RWPE1 (cell line): ENCODE data around the gene PHLDA2.

Source experiments
- CTCF ChIA-PET: fragments of 350-600 bp; sonication (Branson Sonifier 250); formaldehyde crosslinking; extraction: SDS; loops from one replicate; lab custom pipeline; 2021; lab: Yijun Ruan, JAX
- POLR2A ChIA-PET: fragments of 400-600 bp; formaldehyde crosslinking; extraction: SDS; loops from one replicate; lab custom pipeline; 2020; ENCODE audit warnings: antibody characterized with exemption; ENCODE audit not compliant: low non-redundant PET; lab: Yijun Ruan, JAX
- DNase-seq: peaks from one replicate; pipeline ENCODE4 v3.0.0; 2012; ENCODE audit warnings: low spot score
- H3K27ac ChIP-seq: fragments of 450-650 bp; 2 replicates; pipeline ENCODE4 v1.5.1; 2017
- CTCF ChIP-seq: fragments of 450-650 bp; conservative IDR thresholded peaks from 2 replicates; pipeline ENCODE4 v1.5.1; 2017; ENCODE audit warnings: low read depth, mild to moderate bottlenecking

PHLDA2 gene

GRCh38 chr11:2968341-2968900 is 39.2 kb upstream of the PHLDA2 start:
- TF ChIP-seq CTCF: no peak
- no peak overlapping the region for H3K27ac ChIP-seq
- no peak for DNase-seq
- ChIA-PET CTCF (interaction anchor here (0.6 kb wide), 1 partner anchor 71 kb away, joined by 3 read pairs; no protein-coding TSS in a partner anchor), POLR2A (no interaction called here)

- ChIA-PET CTCF (no interaction called here), POLR2A (no interaction called here)
- 0 out of 2 replicates have a peak overlapping the region, but pooled peaks have one; percentile 17 for H3K27ac ChIP-seq
- TF ChIP-seq CTCF: no peak
- no peak for DNase-seq
Measured at GRCh38 chr11:2964782-2965181, 35.6 kb upstream of the PHLDA2 start.

- CTCF ChIA-PET: no interaction called here
- H3K27ac ChIP-seq: peak overlapping the region; percentile 51
- POLR2A ChIA-PET: no interaction called here
- TF ChIP-seq CTCF: no peak
- DNase-seq: no peak
Measured at GRCh38 chr11:2963761-2964160, 34.5 kb upstream of the PHLDA2 start.

GRCh38 chr11:2963112-2963754 is 34.0 kb upstream of the PHLDA2 start:
- ChIA-PET CTCF (no interaction called here), POLR2A (no interaction called here)
- TF ChIP-seq CTCF: no peak
- peak overlapping the region; percentile 51 for H3K27ac ChIP-seq
- no peak for DNase-seq

- TF ChIP-seq CTCF: no peak
- DNase-seq: no peak
- ChIA-PET CTCF (interaction anchor here (0.6 to 1.6 kb wide), 2 partner anchors 14 to 457 kb away, joined by 4 to 5 read pairs; no protein-coding TSS in a partner anchor), POLR2A (no interaction called here)
- H3K27ac ChIP-seq: no peak overlapping the region
Measured at GRCh38 chr11:2961080-2961479, 31.9 kb upstream of the PHLDA2 start.

GRCh38 chr11:2960139-2960538 is 30.9 kb upstream of the PHLDA2 start:
- ChIA-PET CTCF (interaction anchor here (0.6 to 1.6 kb wide), 2 partner anchors 15 to 136 kb away, joined by 5 read pairs; no protein-coding TSS in a partner anchor), POLR2A (no interaction called here)
- TF ChIP-seq CTCF: no peak

More at GRCh38 chr11:2960139-2960538, 30.9 kb upstream of the PHLDA2 start:
- peak overlapping the region; percentile 24; the same call in 1 of the 2 replicates for H3K27ac ChIP-seq
- no peak for DNase-seq
